Left renal pelvis (tissue), 4 donors: ENCODE measurements around the gene ERCC6L. TPM values are rescaled to one million over a fixed set of nuclear protein-coding genes. Genes with fewer than 3 reads are reported as not detected.
"Not testable (repeated sequence)": the region's sequence is repeated elsewhere in the genome, so short reads cannot be mapped to it uniquely, and the experiment has no call there.

Experiments
- DNase-seq, 4 donors: peaks; one replicate each; pipeline ENCODE4 v3.0.0-alpha.2; 2013; ENCODE audit warnings: low read depth in 4 of 4, low spot score in 3 of 4
- polyA plus RNA-seq, 4 donors: library from polyadenylated mRNA; unstranded; fragments of 120-200 nt; gene quantifications; one replicate each; pipeline ENCODE4 v1.2.1, GENCODE V29; 2013; ENCODE audit not compliant: insufficient read length in 4 of 4

Gene ERCC6L
- polyA plus RNA-seq, 4 donors = 3.9 to 5.5 (median 4.3) TPM

DNA sequence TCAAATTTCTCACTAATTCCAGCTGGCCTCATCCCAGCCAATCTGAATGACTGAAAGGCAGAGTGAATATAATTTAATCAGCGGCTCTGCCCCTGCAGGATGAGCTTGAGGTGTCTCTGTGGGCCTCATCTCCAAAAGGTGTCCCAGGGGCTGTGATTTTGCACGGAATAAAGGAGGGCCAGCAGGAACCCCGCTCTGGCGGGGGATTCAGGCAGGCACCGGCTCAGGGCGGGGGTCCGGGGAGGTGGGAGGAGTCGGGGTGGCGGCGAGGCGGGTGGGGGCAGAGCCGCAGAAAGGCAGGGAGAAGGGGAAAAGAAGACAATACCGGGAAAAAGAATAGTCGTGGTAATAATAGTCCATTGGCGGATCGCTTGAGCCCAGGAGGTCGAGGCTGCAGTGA, 16.0 kb upstream of the ERCC6L start:
- no peak for DNase-seq

DNA sequence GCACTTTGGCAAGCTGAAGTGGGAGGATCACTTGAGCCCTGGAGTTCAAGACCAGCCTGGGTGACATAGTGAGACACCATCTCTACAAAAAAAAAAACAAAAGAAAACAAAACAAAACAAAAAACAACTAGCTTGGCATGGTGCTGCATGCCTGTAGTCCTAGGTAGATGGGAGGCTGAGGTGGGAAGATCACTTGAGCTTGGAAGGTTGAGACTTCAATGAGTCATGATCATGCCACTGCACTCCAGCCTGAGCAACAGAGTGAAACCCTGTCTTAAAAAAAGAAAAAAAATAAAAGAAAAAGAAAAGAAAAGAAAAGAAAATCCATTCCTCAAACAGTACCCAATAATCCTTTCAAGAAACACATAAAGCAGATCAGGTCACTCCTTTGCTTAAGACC, 14.9 kb upstream of the ERCC6L start:
- no peak for DNase-seq

DNA sequence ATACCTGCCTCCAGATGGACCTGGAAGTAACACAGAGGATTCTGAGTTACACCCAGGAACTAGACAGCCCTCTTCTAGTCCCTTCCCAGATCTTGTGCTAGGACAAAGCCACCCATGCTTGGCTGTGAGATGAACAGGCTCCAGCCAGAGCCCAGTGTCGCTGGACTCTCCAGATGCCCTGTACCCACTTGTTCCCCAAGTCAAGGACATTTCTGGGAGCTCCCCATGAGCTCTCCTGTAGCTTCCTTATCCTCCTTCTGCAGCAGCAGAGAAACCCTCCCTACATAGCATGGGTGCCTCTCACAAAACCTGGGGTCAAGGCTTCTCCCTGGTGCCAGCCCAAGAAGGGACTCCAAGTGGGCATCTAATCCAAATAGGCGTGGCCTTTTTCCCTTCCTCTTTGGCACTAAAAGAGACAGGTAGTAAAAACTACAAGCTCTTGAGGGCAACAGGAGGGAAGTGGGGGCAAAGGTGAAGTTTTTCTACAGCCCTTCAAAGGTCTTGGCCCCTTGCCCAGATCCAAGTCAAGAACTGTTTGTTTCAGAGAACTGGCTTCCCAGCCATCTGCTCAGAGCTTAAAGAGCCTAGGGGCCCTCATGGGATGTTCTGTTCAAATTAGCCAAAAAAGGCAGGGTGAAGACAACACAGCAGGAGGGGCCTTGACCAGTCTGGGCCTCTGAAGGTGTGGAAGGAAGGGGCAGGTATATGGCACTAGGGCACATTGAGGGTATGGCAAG, 8.5 kb upstream of the ERCC6L start:
- no peak for DNase-seq

DNA sequence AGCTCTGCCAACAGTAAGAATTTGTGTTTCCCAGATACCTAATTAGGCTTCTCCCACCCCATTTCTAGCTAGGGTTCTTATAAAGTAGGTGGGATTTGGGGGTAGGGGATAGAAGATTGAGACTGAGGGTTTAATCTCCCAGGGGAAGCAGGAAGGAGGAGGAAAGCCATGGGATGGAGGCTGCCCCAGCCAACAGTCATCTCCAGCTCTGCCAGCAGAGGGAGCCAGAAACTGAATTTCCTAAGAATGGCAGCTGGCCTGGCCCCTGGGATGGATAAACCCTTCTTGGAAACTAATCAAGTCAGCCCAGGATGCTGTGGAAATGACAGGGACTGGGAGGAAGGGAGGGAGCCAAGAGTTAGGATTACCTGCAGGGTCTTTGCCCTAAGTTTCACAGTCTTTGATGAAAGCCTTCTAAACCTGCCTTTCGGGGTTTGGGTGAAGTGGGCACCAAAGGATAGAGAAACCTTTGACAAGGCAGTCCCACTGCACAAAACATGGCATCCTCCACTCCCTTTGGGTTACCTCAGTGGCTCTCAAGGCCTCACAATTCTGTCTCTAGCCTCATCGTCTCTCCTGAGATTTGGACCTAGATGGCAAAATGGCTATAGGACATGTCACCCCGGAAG, 6.7 kb upstream of the ERCC6L start:
- no peak for DNase-seq

DNA sequence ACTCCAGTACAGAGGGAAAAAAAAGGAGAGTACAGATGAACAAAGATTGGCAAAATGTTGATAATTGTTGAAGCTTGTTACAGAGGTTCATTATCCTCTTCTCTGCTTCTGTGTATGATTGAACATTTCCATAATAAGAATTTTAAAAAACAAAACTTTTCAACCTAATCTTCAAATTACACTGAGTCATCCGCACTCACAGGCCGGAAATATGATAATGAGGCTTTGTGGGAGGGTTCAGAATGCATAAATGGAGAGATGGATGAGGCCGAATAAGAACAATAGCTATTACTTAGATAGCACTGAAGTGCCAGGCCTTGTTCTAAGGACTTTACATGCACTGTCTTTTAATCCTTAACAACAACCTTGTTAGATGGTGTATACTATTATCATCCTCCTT, 4.6 kb upstream of the ERCC6L start:
- no peak for DNase-seq

DNA sequence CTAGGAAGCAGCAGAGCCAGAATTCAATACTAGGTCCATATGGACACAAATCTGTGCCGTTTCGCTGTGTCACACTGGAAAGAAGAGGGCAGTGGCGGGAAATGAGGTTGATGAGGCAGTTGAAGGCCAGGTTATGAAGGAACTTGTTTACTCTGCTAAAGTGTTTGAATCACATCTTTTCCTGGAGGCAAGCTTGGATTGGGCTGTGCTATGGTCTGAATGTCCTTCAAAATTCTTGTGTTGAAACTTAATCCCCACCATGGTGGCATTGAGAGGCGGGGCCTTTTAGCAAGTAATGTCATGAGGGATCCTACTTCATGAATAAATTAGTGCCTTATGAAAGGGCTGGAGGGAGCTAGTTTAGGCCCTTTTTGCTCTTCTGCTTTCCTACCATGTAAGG, 2.1 kb upstream of the ERCC6L start:
- no peak for DNase-seq

DNA sequence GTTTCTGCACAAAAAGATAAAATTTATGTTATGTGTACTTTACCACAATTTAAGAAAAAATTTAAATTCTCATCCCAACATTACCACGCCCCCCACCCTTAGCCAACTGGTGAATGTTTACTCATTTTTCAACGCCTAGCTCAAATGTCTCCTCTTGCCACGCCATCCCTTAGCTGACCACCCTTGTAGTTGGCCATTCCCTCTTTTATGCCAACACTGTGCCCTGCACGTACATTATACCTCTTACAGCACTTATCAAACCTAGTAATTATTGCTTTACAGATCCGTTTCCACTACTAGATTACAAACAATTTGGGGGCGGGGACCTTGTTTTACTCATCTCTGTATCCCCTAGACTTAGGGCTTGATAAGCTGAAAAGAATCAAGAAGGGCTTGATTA, 644 bp downstream of the ERCC6L start:
- DNase-seq = no peak

DNA sequence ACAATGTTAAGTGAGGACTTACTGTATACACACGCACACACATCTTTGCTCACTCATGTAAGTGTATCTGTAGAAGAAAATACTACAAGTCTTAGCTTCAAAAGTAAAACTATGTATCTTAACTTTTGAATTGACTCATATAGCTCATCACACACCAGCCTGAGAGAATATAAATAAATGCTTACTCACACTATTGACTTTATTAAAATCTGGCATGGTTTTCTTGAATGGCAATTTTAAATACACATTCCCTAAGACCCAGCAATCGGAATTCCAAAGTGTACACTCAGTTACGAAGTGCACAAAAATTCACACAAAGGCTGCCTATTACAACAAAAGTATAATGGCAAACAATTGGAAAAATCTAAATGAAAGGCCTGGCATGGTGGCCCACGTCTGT, 2.0 kb downstream of the ERCC6L start:
- no peak for DNase-seq

DNA sequence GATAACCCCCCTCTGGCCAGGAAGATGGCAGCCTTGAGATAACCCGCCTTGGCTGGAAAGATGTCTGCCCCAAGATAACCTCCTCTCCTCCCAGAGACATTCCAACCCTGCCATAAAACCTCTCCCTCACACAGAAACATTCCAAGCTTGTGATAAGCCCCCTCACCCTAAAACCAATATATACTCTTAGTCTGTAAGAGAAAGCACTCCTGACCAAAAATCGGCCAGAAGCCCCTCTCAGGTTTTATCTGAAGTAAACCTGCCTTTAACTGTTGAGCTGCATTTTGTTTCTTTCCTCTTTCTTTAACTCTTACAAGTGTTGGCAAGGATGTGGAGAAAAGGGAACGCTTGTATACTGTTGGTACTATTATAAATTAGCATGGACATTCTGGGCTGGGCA, 8.5 kb downstream of the ERCC6L start:
- DNase-seq = no peak

DNA sequence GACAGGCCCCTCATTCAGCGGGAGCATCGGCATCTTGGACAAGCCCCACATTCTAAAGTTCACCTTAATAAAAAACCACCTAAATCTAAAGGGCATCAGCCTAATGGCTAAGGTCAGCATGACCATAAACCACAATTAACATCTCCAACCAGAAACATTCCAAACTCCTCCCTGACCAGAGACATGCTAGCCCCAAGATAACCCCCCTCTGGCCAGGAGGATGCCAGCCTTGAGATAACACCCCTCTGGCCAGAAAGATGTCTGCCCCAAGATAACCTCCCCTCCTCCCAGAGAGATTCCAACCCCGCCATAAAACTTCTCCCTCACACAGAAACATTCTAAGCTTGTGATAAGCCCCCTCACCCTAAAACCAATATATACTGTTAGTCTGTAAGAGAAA, 18.5 kb downstream of the ERCC6L start:
- DNase-seq = not testable (repeated sequence)

DNA sequence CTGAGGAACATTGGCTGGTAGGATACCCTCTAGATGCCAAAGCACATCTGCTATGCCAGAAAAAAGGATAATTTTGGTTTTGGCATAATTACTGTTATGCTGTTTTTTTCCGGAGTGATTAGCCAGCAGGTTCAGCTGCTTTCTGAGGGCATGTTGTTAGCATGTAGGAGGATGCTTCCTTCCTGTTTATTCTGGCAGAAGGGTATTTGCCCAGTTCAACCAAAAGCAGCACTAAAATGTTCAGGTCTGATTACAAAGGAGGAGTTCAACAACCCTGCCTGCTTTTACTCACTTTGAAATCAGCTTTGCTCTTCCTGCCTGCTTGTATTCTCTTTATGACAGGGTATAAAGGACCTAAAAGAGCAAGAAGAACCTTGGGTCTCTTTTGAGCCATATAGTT, 21.9 kb downstream of the ERCC6L start:
- no peak for DNase-seq

DNA sequence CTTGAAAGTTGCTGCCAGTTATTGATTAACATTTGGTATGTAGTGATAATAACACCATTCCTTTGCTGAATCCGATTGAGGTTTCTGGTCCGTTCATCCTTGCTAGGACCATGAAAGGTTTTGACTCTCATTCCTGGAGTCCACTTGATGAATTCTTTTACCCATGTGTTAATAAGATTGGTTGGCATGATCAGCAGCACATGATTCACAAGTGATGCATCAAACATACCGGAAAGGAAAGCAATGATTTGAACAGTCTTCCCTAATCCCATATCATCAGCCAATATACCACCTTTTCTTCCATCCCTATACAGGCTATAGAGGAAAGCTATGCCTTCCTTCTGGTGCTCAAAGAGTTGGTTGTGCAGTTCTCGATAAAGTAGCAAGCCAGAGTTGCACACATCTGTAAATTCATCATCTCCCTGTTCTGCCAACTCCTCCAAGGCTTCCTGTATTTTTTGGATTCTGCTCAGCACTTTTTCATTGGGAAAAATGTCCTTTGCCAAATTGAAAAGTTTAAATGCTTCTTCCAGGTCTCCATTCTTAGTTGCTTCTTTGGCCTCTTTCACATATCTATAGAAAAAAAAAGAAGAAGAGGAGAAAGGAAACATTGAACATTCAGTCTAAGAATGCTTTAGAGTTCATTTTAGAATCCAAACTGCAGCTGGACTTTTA, 30.6 kb downstream of the ERCC6L start:
- no peak for DNase-seq

DNA sequence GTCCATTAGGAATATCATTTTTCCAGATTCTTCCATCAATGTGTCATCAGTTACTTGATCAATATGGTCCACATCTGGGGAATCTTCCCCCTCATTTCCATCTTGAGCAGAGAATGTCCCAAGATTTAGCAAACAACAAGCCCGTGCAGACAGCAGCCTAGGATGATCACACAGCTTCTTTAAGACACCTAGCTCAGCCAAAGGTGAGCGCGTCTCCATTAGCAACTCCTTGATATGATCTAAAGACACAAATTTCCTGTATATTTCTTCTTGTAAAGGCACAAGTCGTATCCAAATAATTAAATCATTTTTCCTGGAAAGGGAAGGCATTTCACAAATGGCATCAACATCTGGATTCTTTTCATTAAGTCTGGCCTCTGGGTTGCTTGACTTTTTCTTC, 31.5 kb downstream of the ERCC6L start:
- DNase-seq = no peak

DNA sequence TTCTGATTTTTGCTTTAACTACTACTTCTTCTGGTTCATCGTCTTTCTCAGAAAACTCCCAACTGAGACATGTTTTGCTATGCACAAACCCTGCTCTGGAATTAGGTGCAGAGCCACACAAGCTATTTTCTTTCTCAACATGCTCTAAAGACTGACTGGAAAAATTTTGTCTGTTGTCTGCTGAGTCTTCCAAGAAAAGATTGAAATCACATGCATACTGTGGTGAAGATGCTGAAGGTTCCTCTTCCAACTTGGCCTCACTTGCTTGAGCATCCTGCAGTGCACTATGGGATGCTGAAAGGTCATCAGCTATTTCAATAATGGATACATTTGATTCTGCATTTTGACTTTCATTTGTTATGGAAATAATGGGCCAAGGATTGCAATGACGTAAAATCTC, 33.1 kb downstream of the ERCC6L start:
- no peak for DNase-seq

DNA sequence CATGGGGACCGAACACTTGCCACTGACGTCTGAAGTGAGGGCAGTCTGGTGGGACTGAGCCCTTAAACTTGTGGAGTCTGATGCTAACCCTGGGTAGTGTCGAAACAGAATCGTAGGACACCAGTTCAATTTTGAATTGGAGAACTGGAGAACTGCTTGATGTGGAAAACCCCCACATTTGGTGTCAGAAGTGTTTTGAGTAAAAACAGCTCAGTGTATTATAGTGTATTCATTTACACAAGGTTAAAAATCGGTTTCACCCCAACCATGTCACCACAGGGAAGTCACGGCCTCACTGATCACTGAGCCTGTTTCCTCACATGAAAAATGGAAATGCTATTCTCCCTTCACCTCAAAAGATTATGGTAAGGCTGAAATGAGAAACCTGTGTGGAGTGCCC, 35.4 kb downstream of the ERCC6L start:
- DNase-seq = no peak

DNA sequence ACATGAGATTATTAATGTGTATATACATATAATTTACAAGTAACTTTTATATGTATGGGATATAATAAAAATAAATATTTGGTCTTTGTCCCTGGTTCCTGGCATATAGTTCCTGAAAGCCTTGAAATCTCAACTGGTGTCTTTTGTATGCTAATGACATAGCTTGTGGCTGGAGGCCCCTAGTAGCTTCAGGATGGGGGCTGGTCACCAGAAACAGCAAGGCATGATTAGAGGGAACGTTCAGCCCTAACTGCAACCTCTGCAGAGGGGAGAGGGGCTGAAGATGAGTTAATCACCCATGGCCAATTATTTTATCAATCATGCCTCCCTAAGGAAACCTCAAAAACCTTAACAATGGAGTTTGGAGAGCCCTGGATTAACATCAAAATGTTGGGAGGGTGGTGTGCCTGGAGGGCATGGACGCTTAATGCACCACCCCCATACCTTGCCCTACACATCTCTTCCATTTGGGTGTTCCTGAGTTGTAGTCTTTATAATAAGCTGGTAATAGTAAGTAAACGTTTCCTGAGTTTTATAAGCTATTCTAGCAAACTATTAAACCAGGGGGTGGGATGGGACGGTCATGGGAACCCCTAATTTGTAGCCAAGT, 35.9 kb downstream of the ERCC6L start:
- DNase-seq = no peak

DNA sequence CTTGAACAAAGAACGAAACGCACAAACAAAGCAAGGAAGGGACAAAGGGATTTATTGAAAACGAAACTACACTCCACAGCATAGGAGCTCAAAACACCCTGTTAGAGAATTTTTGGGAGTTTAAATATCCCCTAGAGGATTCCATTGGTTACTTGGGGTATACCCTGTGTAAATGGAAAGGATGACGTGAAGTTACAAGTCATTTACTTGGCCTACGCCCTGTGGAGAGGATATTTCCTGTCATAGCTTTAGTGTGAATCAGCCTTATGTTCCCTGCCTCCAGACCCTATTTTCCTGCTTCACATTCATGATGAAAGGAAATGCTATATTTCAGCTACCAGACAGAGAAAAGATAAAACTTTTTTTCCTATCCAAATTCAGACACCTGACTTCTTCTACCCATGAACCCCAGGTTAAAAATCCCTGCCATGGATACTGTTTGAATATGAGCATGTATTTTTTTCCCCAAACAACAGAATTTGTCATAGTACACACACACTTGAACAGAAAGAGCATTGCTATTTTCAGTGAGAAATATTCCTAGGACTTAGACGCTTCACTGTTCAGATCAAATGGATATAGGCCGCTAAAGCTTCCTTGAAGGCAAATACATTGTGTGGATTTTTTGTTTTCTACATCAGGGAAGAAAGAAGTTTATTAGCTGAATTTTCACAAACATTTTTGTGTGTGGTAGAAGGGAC, 36.8 kb downstream of the ERCC6L start:
- no peak for DNase-seq

DNA sequence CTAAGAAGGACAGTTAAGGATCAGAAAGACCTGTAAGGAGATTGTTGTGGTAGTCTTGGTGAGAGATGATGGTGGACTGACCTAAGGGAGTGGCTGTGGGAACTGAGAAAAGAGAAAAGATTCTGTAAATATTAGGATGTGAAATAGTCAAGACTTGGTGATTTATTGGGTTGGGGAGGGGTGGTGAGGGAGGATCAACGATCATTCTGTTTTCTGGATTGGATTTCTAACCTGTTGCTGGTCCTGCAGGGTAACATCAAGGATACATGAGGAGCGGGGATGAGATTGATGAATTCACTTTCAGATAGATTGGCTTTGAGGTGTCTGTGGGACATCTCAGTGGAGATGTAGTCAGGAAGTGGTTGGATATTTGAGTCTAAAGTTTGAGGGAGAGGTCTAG, 55.9 kb downstream of the ERCC6L start:
- no peak for DNase-seq

DNA sequence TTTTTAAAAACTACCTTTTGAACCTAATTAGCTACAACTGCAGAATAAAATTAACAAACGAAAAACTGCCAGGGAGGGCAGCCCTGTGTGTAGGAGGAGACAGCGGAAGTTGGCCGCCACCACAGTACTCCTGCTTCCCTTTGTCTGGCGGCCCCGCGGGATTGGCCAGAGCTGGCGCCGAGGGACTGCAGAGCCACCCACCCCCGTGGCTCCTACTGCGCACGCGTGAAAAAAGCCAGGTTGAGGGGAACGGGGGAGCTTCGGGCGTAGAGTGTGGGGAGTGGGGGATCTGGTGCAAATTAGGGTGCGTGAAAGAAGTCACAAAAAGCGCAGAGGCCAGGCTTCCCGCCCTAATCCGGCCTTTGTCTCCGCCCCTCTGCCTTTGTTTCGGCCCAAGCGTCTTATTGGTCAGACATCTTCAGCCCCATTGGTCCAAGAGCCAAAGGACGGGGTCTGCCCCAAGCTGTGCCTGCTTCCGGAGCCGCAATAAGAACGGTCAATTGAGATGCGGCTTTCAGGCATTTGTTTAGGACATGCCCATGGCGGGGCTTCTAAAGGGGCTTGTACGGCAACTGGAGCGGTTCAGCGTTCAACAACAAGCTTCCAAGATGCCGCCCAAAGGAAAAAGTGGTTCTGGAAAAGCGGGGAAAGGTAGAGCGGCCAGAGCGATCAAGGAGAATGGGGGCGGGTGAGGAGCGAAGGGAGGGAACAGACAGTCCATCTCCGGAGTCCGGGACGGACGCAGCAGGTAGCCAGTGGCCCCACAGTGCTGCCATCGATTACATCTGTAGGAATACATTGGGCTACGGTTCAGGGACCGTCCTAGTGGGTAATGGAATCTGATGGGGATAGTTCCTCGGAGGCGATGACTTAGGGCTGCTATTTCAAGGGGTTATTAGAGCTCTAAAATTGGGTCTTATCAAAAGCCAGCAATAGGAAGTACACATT, 57.4 kb downstream of the ERCC6L start, which contains the start of gene PIN4:
TSS of gene PIN4 (plus strand) at position 580 of the 948 bp plus-strand sequence. CDS start at position 609, 29 bp downstream.
- DNase-seq = peak; percentile 87 to 92 (median 90)

DNA sequence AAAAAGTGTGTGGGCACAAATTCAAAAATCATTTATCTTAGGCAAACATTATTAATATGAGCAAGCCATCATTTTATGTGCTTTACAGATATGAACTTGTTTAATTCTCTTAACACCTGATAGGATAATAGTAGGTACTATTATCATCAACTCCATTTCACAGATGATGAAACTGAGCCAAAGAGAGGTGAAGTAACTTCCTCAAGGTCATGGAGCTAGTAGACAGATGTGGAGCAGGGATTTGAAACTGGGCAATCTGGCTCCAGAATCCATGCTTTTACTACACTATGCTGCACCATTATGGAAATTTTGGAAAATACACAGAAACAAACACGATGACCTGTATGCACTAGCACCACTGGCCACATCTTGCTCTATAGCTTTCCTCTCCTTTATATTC, 58.3 kb downstream of the ERCC6L start:
- no peak for DNase-seq
